Stomach smooth muscle (tissue), 2 donors: ENCODE measurements around the gene ACVR2A.

Source experiments
- H3K27ac ChIP-seq: one replicate; pipeline ENCODE4 v1.7.0; 2013; ENCODE audit warnings: mild to moderate bottlenecking, low read length, inconsistent platforms
- H3K27me3 ChIP-seq, 2 donors: one replicate each; pipeline ENCODE4 v1.7.0; 2013; ENCODE audit warnings: low read length in 2 of 2; ENCODE audit not compliant: insufficient read depth in 2 of 2, control insufficient read depth in 1 of 2
- H3K36me3 ChIP-seq, 2 donors: one replicate each; pipeline ENCODE4 v1.7.0; 2013; ENCODE audit warnings: low read length in 2 of 2; ENCODE audit not compliant: control insufficient read depth in 2 of 2, insufficient read depth in 2 of 2
- H3K4me1 ChIP-seq: one replicate; pipeline ENCODE4 v1.7.0; 2013; ENCODE audit warnings: low read length; ENCODE audit not compliant: control insufficient read depth, insufficient read depth
- H3K4me3 ChIP-seq, 2 donors: one replicate each; pipeline ENCODE4 v1.7.0; 2013; ENCODE audit warnings: low read length in 2 of 2
- H3K9ac ChIP-seq, 2 donors: one replicate each; pipeline ENCODE4 v1.7.0; 2013; ENCODE audit warnings: low read length in 2 of 2, mild to moderate bottlenecking in 1 of 2
- H3K9me3 ChIP-seq, 2 donors: one replicate each; pipeline ENCODE4 v1.7.0; 2013; ENCODE audit warnings: low read length in 2 of 2; ENCODE audit not compliant: control insufficient read depth in 2 of 2
- donor health status: healthy.
- donor health status: Pancreatic carcinoma.

Gene ACVR2A

DNA sequence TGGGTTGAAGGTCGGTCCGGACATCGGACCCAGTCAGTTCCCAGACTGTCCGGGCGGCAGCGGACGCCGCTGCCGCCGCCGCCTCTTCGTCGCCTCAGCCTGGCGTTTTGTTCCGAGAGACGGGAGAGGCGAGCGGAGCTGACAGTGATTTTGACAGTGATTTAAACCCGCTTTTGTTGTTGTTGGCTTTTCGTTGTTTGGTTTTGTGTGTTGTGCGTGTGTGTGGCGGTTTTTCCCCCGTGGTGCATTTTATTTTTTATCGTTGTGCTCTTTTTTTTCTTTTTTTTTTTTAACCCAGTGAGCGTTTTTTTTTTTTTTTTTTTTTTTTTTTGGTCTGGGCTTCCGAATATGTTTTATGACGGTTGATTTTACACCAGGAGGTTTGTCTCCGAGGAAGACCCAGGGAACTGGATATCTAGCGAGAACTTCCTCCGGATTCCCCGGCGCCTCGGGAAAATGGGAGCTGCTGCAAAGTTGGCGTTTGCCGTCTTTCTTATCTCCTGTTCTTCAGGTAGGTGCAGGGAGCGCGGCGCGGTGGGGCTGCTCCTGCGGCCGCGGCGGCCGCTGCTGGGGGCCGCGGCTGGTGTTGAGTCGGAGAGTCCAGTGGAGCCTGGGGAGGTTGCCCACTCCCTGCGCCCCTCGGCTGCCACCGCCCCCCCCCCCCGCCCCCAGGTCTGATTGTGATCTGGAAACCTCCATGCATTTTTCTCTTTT, at the start of gene ACVR2A:
TSS of gene ACVR2A (plus strand) at position 333 of the 714 bp plus-strand sequence. CDS start at position 457, 124 bp downstream.
- peak within 1 kb of the TSS; percentile 83 to 85 for H3K9ac ChIP-seq
- H3K9me3 ChIP-seq = no peaks in the 10 kb centered on the region
- peaks cover 4% of the 10 kb centered on the region for H3K4me1 ChIP-seq
- no peaks in the 10 kb centered on the region for H3K27me3 ChIP-seq
- H3K27ac ChIP-seq = peak within 1 kb of the TSS; percentile 81
- no peaks in the 10 kb centered on the region for H3K36me3 ChIP-seq
- H3K4me3 ChIP-seq = peak within 1 kb of the TSS; percentile 82 to 91

DNA sequence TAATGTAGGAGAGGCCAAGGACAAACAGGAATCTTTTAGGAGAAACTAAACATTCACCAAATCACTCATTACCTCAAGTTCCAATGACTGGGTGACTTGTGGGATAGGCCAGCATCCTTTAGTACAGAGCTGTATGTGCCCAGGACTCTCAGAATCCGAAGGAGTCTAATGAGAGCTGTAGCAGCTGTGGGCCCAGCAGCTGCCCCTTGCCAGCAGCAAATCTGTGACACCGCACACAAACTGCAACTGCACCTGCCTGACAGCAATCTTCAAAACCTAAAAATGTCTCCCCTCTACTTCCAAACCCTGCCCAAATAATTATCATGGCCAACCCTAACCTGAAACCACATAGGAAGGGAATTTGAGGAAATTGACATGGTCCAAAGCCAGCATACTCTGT, 44.5 kb upstream of the ACVR2A start:
- Histone ChIP-seq H3K27ac (no peak overlapping the region), H3K27me3 (no peaks in the 10 kb centered on the region), H3K36me3 (no peaks in the 10 kb centered on the region), H3K4me3 (no peak overlapping the region), H3K9ac (no peak overlapping the region), H3K4me1 (no peaks in the 10 kb centered on the region), H3K9me3 (no peaks in the 10 kb centered on the region)

DNA sequence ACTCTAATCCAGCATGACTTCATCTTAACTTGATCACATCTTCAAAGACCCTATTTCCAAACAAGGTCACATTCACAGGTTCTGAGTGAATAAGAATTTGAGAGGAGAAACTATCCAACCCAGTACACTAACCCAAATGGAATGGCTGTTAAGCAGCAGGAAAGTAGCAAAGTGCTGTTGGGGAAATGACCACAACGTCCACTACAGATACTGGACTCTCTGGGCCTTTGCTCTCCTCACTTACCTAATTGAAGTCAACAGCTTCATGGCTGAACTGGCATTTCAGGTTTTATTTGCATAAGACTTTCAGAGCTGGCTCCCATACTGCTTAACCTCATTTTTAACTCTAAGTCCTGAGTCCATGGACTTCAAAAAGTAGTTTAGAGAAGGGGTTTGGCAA, 38.0 kb upstream of the ACVR2A start:
- H3K36me3 ChIP-seq = no peaks in the 10 kb centered on the region
- H3K4me3 ChIP-seq = no peak overlapping the region
- no peaks in the 10 kb centered on the region for H3K27me3 ChIP-seq
- H3K9me3 ChIP-seq = no peaks in the 10 kb centered on the region
- no peaks in the 10 kb centered on the region for H3K4me1 ChIP-seq
- no peak overlapping the region for H3K9ac ChIP-seq
- no peak overlapping the region for H3K27ac ChIP-seq

DNA sequence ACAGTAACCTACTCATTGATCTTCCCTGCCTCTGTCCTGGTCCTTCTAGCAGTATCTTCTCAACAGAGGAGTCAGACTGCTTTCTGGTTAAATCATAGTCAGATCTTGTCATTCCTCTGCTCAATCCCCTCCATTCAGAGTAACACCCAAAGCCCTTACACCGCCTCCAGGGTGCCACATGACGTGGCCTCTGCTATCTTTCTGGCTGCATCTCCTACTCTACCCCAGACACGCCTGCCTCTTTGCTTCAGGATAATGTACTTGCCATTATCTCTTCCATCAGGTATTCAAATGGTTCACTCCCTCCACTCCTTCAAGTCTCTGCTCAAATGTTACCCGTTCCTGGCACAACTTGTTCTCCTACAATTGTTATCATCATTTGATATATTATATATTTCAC, 36.3 kb upstream of the ACVR2A start:
- no peak overlapping the region for H3K4me3 ChIP-seq
- no peaks in the 10 kb centered on the region for H3K9me3 ChIP-seq
- no peaks in the 10 kb centered on the region for H3K27me3 ChIP-seq
- H3K4me1 ChIP-seq = no peaks in the 10 kb centered on the region
- no peak overlapping the region for H3K9ac ChIP-seq
- no peak overlapping the region for H3K27ac ChIP-seq
- H3K36me3 ChIP-seq = no peaks in the 10 kb centered on the region

DNA sequence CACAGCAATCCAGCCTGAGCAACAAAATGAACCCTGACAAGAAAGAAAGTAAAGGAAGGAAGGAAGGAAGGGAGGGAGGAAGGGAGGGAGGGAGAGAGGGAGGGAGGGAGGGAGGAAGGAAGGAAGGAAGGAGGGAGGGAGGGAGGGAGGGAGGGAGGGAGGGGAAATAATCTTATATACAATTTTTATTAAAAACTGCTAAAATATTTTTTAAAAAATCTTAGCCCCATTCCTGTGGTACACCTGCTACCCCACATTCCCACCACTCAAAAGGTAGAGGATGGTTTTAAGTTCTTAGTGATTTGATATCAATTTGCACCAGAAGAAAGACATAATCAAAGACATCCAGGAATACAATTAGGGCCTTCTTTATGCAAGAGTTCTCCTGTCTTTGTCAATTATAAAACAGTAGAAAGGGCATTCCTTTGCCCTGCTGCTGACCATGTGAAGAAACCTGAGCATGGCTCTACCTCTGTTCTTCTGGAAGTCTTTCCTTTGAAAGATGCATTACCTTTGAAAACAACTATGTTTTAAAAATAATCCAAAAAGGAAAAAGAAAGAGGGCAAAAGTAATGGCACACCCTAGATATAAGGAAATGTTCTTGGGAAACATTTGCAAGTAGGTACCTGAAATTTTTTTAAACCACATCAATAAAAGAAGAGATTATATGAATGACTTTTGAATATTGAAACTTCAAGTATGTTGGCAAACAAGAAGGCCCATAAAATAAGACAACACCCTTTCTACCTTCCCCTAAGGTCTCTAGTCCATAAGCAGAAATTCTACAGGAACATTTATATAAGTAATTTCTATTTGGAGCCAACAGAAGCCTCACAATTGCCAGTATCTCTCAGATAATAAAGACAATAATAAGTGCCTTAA, 33.7 kb upstream of the ACVR2A start:
- H3K27ac ChIP-seq = no peak overlapping the region

DNA sequence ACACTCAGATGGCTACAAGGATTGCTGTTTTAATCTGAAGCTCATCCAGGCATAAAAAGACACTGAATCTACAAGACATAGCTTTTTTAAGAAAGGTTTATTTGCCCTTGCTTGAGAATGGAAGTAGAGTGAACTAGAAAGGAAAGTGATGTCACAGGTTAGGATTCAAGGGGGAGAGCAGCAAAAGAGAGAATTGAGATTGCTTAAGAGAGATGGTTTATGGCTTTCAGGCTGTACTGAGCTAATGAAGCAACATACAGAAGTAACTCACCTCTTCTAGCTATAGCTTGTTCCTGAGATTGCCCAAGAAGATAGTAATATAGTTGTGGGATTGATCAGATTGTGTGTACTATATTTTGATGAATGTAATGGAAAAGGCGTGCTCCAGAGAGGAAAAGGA, 26.1 kb upstream of the ACVR2A start:
- Histone ChIP-seq H3K27ac (no peak overlapping the region), H3K36me3 (no peaks in the 10 kb centered on the region), H3K27me3 (no peaks in the 10 kb centered on the region), H3K9ac (no peak overlapping the region), H3K4me1 (no peaks in the 10 kb centered on the region), H3K9me3 (no peaks in the 10 kb centered on the region), H3K4me3 (no peak overlapping the region)

More for the DNA sequence above, 33.7 kb upstream of the ACVR2A start:
- H3K9ac ChIP-seq = no peak overlapping the region
- H3K4me3 ChIP-seq = no peak overlapping the region
- H3K4me1 ChIP-seq = no peaks in the 10 kb centered on the region
- H3K27me3 ChIP-seq = no peaks in the 10 kb centered on the region
- no peaks in the 10 kb centered on the region for H3K36me3 ChIP-seq
- no peaks in the 10 kb centered on the region for H3K9me3 ChIP-seq

DNA sequence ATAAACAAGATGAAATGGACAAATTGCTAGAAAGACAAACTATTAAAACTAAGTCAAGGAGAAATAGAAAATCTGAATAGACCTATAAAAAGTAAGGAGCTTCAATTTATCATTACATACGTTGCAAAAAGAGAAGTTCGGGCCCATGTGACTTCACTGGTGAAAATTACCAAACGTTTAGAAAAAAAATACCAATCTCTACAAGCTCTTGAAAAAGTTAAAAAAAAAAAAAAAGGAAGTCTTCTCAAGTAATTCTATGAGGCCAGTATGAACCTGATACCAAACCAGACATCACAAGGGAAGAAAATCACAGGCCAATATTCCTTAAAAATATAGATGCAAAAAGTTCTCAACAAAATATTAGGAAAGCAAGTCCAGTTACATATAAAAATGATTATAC, 20.2 kb upstream of the ACVR2A start:
- no peaks in the 10 kb centered on the region for H3K27me3 ChIP-seq

DNA sequence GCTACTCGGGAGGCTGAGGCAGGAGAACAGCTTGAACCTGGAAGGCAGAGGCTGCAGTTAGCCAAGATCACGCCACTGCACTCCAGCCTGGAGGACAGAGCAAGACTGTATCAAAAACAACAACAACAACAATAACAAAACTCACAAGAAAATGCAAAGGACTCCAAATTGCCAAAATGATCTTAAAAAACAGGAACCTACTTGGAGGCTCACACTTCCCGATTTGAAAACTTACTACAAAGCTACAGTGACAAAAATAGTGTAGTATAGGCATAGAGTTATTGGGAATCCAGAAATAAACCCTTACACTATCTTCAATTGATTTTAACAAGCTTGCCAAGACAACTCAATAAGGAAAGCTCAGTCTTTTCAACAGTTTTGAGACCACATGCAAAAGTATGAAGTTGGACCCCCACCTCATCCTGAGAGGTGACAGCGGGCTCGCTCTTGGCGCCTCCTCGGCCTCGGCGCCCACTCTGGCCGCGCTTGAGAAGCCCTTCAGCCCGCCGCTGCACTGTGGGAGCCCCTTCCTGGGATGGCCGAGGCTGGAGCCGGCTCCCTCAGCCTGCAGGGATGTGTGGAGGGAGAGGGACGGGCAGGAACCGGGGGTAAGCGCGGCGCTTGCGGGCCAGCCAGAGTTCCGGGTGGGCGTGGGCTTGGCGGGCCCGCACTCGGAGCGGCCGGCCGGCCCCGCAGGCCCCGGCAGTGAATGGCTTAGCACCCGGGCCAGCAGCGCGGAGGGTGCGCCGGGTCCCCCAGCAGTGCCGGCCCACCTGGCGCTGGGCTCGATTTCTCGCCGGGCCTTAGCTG, 18.3 kb upstream of the ACVR2A start:
- no peaks in the 10 kb centered on the region for H3K27me3 ChIP-seq
- no peak overlapping the region for H3K27ac ChIP-seq
- no peak overlapping the region for H3K4me3 ChIP-seq
- peaks cover 0 to 6% of the 10 kb centered on the region in 2 donors for H3K9me3 ChIP-seq
- no peaks in the 10 kb centered on the region for H3K36me3 ChIP-seq
- no peak overlapping the region for H3K9ac ChIP-seq
- no peaks in the 10 kb centered on the region for H3K4me1 ChIP-seq

More for the DNA sequence above, 20.2 kb upstream of the ACVR2A start:
- no peaks in the 10 kb centered on the region for H3K36me3 ChIP-seq
- no peaks in the 10 kb centered on the region for H3K4me1 ChIP-seq
- no peak overlapping the region for H3K9ac ChIP-seq
- H3K4me3 ChIP-seq = no peak overlapping the region
- no peaks in the 10 kb centered on the region for H3K9me3 ChIP-seq
- no peak overlapping the region for H3K27ac ChIP-seq

DNA sequence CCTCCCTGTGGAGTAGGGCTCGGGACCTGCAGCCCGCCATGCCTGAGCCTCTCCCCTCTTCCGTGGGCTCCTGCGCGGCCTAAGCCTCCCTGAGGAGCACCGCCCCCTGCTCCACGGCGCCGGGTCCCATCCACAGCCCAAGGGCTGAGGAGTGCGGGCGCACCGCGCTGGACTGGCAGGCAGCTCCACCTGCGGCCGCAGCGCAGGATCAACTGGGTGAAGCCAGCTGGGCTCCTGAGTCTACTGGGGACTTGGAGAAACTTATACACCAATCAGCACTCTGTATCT, 17.8 kb upstream of the ACVR2A start:
- H3K27ac ChIP-seq = no peak overlapping the region
- no peak overlapping the region for H3K9ac ChIP-seq
- H3K9me3 ChIP-seq = peaks cover 0 to 6% of the 10 kb centered on the region in 2 donors
- no peak overlapping the region for H3K4me3 ChIP-seq
- no peaks in the 10 kb centered on the region for H3K4me1 ChIP-seq
- H3K27me3 ChIP-seq = no peaks in the 10 kb centered on the region
- no peaks in the 10 kb centered on the region for H3K36me3 ChIP-seq

DNA sequence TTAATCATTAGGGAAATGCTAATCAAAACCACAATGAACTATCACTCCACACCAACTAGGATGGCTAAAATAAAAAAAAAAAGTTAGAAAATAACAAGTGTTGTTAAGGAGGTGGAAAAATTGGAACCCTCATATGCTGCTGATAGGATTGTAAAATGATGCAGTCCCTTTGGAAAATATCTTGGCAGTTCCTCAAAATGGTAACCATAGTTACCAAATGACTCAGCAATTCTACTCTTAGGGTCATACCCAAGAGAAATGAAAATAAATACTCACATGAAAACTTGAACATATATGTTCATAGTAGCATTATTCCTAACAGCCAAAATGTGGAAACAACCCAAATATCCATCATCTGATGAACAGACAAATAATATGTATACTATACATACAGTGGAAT, 15.7 kb upstream of the ACVR2A start:
- H3K27me3 ChIP-seq = no peaks in the 10 kb centered on the region
- H3K4me3 ChIP-seq = no peak overlapping the region
- peaks cover 0 to 6% of the 10 kb centered on the region in 2 donors for H3K9me3 ChIP-seq
- H3K9ac ChIP-seq = no peak overlapping the region
- no peaks in the 10 kb centered on the region for H3K36me3 ChIP-seq
- no peak overlapping the region for H3K27ac ChIP-seq
- H3K4me1 ChIP-seq = no peaks in the 10 kb centered on the region
